ENCODE measurements around the gene CTF1. TPM values are rescaled to one million over a fixed set of nuclear protein-coding genes. Genes with fewer than 3 reads are reported as not detected.

Gene CTF1
- total and polyA plus RNA-seq, 12 donors: 6.5 to 28.2 (median 17.8) TPM

DNA sequence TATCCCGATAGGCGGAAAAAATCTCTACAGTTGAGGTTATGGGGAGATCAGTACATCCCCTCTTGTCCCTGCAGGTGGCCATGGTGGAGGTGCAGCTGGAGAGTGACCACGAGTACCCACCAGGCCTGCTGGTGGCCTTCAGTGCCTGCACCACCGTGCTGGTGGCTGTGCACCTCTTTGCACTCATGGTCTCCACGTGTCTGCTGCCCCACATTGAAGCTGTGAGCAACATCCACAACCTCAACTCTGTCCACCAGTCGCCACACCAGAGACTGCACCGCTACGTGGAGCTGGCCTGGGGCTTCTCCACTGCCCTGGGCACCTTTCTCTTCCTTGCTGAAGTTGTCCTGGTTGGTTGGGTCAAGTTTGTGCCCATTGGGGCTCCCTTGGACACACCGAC, 56.7 kb downstream of the CTF1 start:
- no peak for ATAC-seq
- peaks cover 6 to 57% (median 49%) of the 10 kb centered on the region in 9 donors for H3K4me1 ChIP-seq
- peak overlapping the region in 5 of 10 donors; percentile 21 to 60 (median 48) for H3K27ac ChIP-seq
- TF ChIP-seq, protein P1, sequence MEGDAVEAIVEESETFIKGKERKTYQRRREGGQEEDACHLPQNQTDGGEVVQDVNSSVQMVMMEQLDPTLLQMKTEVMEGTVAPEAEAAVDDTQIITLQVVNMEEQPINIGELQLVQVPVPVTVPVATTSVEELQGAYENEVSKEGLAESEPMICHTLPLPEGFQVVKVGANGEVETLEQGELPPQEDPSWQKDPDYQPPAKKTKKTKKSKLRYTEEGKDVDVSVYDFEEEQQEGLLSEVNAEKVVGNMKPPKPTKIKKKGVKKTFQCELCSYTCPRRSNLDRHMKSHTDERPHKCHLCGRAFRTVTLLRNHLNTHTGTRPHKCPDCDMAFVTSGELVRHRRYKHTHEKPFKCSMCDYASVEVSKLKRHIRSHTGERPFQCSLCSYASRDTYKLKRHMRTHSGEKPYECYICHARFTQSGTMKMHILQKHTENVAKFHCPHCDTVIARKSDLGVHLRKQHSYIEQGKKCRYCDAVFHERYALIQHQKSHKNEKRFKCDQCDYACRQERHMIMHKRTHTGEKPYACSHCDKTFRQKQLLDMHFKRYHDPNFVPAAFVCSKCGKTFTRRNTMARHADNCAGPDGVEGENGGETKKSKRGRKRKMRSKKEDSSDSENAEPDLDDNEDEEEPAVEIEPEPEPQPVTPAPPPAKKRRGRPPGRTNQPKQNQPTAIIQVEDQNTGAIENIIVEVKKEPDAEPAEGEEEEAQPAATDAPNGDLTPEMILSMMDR (IDR thresholded peaks at IDR 0.05): no peak
- no peaks in the 10 kb centered on the region for H3K9me3 ChIP-seq
- WGBS, 2 donors: 84 to 85% methylated on average over 9 of the region's 9 CpGs
- H3K36me3 ChIP-seq: peaks cover 0 to 19% (median 0%) of the 10 kb centered on the region in 9 donors
- no peak for DNase-seq
- intact Hi-C loops (cut with DNase I): loop anchor here in 2 of 10 donors (10.0 kb wide), 2 partner anchors 492 to 922 kb away; partner anchors contain the start of genes ZNF267 (in 1 of the 2) and ZNF843 (in 1 of the 2)
- H3K4me3 ChIP-seq: no peak overlapping the region
- H3K27me3 ChIP-seq: no peaks in the 10 kb centered on the region

Small RNA genes lying within 50 kb of the gene (microRNA-seq; reads per million reads assigned to microRNA genes)
- gene MIR4519 (0 to 1.0 reads per million in 2 donors), gene MIR762 (0 reads per million in 2 donors)

Other genes starting within 250 kb of the CTF1 start
- gene PRR14, start 245.7 kb upstream of the CTF1 start, total RNA-seq: 10 to 100 TPM in 9 of 10 donors, 1 to 10 TPM in 1; 9.9 to 23.9 (median 16.7) TPM
- 10 to 100 TPM; 26.8 to 58.1 TPM for gene PRR14, start 245.7 kb upstream of the CTF1 start, polyA plus RNA-seq
- 10 to 100 TPM; 24.6 to 38.5 (median 27.5) TPM for gene FBRS, start 238.2 kb upstream of the CTF1 start, total RNA-seq
- gene FBRS, start 238.2 kb upstream of the CTF1 start, polyA plus RNA-seq: 10 to 100 TPM; 30.5 to 40.2 TPM
- 10 to 100 TPM; 40.1 to 60.6 (median 46.7) TPM for gene SRCAP, start 197.4 kb upstream of the CTF1 start, total RNA-seq
- 10 to 100 TPM in 1 of 2 donors, 1 to 10 TPM in 1; 2.6 to 26.3 TPM for gene SRCAP, start 197.4 kb upstream of the CTF1 start, polyA plus RNA-seq
- 10 to 100 TPM; 12.1 to 21.3 (median 15.0) TPM for gene PHKG2, start 148.2 kb upstream of the CTF1 start, total RNA-seq
- 10 to 100 TPM; 29.1 to 40.7 TPM for gene PHKG2, start 148.2 kb upstream of the CTF1 start, polyA plus RNA-seq
- gene CFAP119, start 134.6 kb upstream of the CTF1 start, total RNA-seq: 1 to 10 TPM in 5 of 10 donors, under 1 TPM in 5; 0.44 to 2.2 (median 0.90) TPM
- 1 to 10 TPM; 1.9 to 2.3 TPM for gene CFAP119, start 134.6 kb upstream of the CTF1 start, polyA plus RNA-seq
- gene RNF40, start 134.3 kb upstream of the CTF1 start, total RNA-seq: 10 to 100 TPM; 33.0 to 69.9 (median 42.6) TPM
- 10 to 100 TPM; 40.2 to 50.2 TPM for gene RNF40, start 134.3 kb upstream of the CTF1 start, polyA plus RNA-seq
- 10 to 100 TPM; 20.3 to 35.5 (median 27.6) TPM for gene ZNF629, start 109.4 kb upstream of the CTF1 start, total RNA-seq
- 10 to 100 TPM in 1 of 2 donors, 1 to 10 TPM in 1; 7.3 to 15.4 TPM for gene ZNF629, start 109.4 kb upstream of the CTF1 start, polyA plus RNA-seq
- 10 to 100 TPM; 24.2 to 31.3 (median 27.0) TPM for gene BCL7C, start 2.5 kb upstream of the CTF1 start, total RNA-seq
- gene BCL7C, start 2.5 kb upstream of the CTF1 start, polyA plus RNA-seq: 10 to 100 TPM; 30.5 to 68.8 TPM
- 1 to 10 TPM; 4.1 to 8.7 (median 5.8) TPM for gene FBXL19, start 27.0 kb downstream of the CTF1 start, total RNA-seq
- 10 to 100 TPM in 1 of 2 donors, 1 to 10 TPM in 1; 5.4 to 14.1 TPM for gene FBXL19, start 27.0 kb downstream of the CTF1 start, polyA plus RNA-seq
- gene ORAI3, start 52.5 kb downstream of the CTF1 start, total RNA-seq: 10 to 100 TPM in 8 of 10 donors, 1 to 10 TPM in 2; 7.8 to 19.8 (median 11.4) TPM
- gene ORAI3, start 52.5 kb downstream of the CTF1 start, polyA plus RNA-seq: 10 to 100 TPM; 10.1 to 15.4 TPM
- gene SETD1A, start 61.1 kb downstream of the CTF1 start, total RNA-seq: 10 to 100 TPM in 2 of 10 donors, 1 to 10 TPM in 8; 7.5 to 11.4 (median 9.2) TPM
- gene SETD1A, start 61.1 kb downstream of the CTF1 start, polyA plus RNA-seq: 10 to 100 TPM in 1 of 2 donors, 1 to 10 TPM in 1; 5.8 to 11.2 TPM
- 10 to 100 TPM in 1 of 10 donors, 1 to 10 TPM in 9; 3.3 to 13.3 (median 5.3) TPM for gene HSD3B7, start 88.6 kb downstream of the CTF1 start, total RNA-seq
- 10 to 100 TPM in 1 of 2 donors, 1 to 10 TPM in 1; 6.8 to 12.2 TPM for gene HSD3B7, start 88.6 kb downstream of the CTF1 start, polyA plus RNA-seq
- 1 to 10 TPM in 6 of 10 donors, under 1 TPM in 4; 0.20 to 2.3 (median 1.1) TPM for gene STX1B, start 114.0 kb downstream of the CTF1 start, total RNA-seq
- under 1 TPM; 0.07 to 0.29 TPM for gene STX1B, start 114.0 kb downstream of the CTF1 start, polyA plus RNA-seq
- gene STX4, start 136.9 kb downstream of the CTF1 start, total RNA-seq: 10 to 100 TPM; 31.8 to 53.8 (median 38.6) TPM
- 10 to 100 TPM; 76.9 to 89.2 TPM for gene STX4, start 136.9 kb downstream of the CTF1 start, polyA plus RNA-seq
- 1 to 10 TPM; 3.6 to 8.2 (median 4.5) TPM for gene ZNF668, start 177.6 kb downstream of the CTF1 start, total RNA-seq
- gene ZNF668, start 177.6 kb downstream of the CTF1 start, polyA plus RNA-seq: 1 to 10 TPM; 7.2 to 7.6 TPM
- gene ZNF646, start 177.8 kb downstream of the CTF1 start, total RNA-seq: 10 to 100 TPM in 3 of 10 donors, 1 to 10 TPM in 7; 7.5 to 12.0 (median 8.7) TPM
- gene ZNF646, start 177.8 kb downstream of the CTF1 start, polyA plus RNA-seq: 1 to 10 TPM; 2.7 to 7.6 TPM
- 1 to 10 TPM in 1 of 10 donors, under 1 TPM in 9; 0.21 to 1.4 (median 0.50) TPM for gene PRSS53, start 192.3 kb downstream of the CTF1 start, total RNA-seq
- gene PRSS53, start 192.3 kb downstream of the CTF1 start, polyA plus RNA-seq: 1 to 10 TPM in 1 of 2 donors, under 1 TPM in 1; 0.46 to 2.9 TPM
- 10 to 100 TPM; 27.0 to 68.1 (median 31.8) TPM for gene VKORC1, start 198.2 kb downstream of the CTF1 start, total RNA-seq
- gene VKORC1, start 198.2 kb downstream of the CTF1 start, polyA plus RNA-seq: 100 to 1,000 TPM in 1 of 2 donors, 10 to 100 TPM in 1; 46.2 to 139 TPM
- gene BCKDK, start 211.8 kb downstream of the CTF1 start, total RNA-seq: 10 to 100 TPM; 62.8 to 90.9 (median 74.7) TPM
- 10 to 100 TPM; 26.1 to 57.2 TPM for gene BCKDK, start 211.8 kb downstream of the CTF1 start, polyA plus RNA-seq
- gene KAT8, start 221.1 kb downstream of the CTF1 start, total RNA-seq: 10 to 100 TPM; 51.9 to 79.9 (median 66.0) TPM
- gene KAT8, start 221.1 kb downstream of the CTF1 start, polyA plus RNA-seq: 100 to 1,000 TPM in 1 of 2 donors, 10 to 100 TPM in 1; 56.3 to 107 TPM
- gene PRSS8, start 239.1 kb downstream of the CTF1 start, total RNA-seq: under 1 TPM in 4 of 10 donors, not detected in 6; 0.15 to 0.57 (median 0.25) TPM
- under 1 TPM in 1 of 2 donors, not detected in 1; 0.09 TPM for gene PRSS8, start 239.1 kb downstream of the CTF1 start, polyA plus RNA-seq